Nucleus accumbens (tissue), 56 donors: ENCODE results near the gene NUDT22.

ENCODE experiments used
- DNase-seq, 56 donors: peaks; one replicate each; lab custom pipeline; 2025; lab: John Stamatoyannopoulos, UW

Gene NUDT22

DNA sequence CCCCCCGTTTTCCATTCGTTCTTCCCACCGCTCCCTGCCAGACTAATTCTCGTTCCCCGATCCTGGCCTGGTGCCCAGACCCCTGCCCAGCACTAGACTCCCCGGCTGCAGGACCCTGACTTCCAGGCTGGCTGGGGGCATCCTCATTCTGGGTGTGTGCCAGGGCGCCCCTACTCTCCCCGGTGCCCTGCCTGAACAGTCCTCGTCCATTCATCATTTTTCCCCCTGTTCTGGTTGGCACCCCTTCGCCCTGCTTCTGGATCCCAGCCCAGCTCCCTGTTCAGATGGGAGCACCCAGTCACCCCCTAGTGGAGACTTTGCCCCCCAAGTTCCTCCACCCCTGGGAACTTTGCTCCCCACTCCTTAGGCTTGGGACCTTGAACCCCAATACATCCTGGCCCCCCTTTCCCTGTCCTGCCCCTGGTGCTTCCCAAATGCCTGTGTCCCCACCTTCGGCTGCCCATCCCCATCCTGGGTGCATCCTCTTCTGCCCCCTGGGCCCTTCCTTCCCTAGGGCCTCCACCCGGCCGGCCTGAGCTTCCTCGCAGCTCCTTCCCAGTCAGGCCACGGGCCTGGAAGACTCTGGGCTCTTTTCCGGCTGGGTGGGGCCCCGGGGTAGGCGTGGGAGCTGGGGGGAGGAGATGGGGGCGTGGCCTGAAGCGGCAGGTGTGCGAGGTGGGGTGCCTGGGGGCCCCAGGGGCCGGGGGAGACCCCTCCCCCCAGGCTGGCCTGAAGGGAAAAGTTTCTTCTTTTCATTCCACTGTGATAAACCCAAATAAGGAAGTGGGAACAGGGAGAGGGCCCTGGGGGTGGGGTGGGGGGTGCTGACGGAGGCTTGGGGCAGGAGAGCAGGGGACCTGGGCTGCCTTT, 26.2 kb downstream of the NUDT22 start:
- DNase-seq, result peak in 4 of 56 donors; percentile 21 to 26 (median 24)

DNA sequence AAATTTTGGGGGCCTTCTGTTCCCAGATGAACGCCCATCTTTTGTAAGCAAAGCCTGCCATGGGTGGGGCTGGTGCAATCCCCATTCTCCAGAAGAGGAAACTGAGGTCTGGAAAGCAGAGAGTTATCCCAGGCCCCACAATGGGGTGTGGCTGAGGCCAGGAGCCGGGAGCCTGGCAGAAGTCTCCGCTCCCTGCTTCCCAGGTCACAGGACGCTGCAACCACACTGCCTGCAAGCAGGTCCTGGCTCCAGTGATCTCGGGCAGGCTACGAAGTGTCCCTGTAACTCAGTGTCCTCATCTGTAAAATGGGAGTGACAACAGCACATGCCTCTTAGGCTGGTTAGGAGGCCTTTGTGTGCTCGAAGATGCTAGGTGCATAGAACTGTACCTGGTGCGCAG, 27.0 kb downstream of the NUDT22 start:
- DNase-seq, result no peak

DNA sequence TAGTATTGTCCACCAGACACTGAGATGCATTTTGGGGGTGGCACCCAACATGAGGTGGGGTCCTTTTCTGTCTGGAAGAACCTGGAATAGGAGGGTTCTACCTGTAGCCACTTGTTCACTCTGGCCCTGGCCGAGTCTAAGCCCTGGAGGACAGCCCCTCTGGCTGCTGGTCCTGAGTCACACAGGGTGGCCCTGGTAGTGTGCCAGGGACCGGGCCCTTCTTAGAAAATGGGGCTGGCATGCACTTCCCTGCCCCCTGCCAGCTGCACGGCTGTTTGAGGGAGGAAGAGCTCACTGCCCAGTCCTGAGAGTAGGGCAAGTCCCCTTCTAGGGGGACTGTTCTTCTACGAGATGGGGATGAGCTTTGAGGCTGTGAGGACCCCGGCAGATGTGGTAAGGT, 27.4 kb downstream of the NUDT22 start:
- DNase-seq, result peak in 32 of 56 donors; percentile 10 to 76 (median 38)

GRCh38 chr11:64254326-64254725, 28.3 kb downstream of the NUDT22 start:
- DNase-seq, result no peak

GRCh38 chr11:64255135-64256128, 29.4 kb downstream of the NUDT22 start:
- DNase-seq, result no peak

DNA sequence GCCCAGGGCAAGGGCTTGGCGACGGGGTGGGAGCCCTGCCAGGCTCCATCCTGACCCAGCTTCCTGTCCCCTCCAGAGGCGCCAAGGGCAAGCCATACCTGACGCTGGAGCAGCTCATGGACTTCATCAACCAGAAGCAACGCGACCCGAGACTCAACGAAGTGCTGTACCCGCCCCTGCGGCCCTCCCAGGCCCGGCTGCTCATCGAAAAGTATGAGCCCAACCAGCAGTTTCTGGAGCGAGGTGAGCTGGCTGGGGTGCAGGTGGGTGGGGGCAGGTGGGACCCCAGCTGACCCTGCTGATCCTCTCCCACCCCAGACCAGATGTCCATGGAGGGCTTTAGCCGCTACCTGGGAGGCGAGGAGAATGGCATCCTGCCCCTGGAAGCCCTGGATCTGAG, 30.2 kb downstream of the NUDT22 start:
- no peak for DNase-seq

GRCh38 chr11:64258356-64258755, 32.3 kb downstream of the NUDT22 start:
- no peak for DNase-seq

DNA sequence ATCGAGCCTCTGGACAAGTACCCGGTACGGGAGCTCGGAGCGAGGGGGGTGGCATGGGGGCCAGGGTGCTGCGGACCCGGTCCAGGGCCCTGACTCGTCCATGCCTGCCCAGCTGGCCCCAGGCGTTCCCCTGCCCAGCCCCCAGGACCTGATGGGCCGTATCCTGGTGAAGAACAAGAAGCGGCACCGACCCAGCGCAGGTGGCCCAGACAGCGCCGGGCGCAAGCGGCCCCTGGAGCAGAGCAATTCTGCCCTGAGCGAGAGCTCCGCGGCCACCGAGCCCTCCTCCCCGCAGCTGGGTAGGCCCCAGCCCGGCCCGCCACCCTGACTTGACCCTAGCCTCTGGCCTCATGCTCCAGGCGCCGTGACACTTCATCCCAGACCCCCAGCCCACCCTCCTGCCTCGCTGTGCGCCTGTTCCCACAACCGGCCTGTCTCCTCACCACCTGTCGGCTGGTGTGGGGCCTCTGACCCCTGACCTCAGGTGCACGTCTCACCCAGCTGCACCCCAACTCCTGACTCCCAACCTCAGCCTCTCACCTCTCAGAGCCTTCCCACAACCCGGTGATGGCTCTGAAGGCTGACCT, 33.0 kb downstream of the NUDT22 start:
- no peak for DNase-seq

DNA sequence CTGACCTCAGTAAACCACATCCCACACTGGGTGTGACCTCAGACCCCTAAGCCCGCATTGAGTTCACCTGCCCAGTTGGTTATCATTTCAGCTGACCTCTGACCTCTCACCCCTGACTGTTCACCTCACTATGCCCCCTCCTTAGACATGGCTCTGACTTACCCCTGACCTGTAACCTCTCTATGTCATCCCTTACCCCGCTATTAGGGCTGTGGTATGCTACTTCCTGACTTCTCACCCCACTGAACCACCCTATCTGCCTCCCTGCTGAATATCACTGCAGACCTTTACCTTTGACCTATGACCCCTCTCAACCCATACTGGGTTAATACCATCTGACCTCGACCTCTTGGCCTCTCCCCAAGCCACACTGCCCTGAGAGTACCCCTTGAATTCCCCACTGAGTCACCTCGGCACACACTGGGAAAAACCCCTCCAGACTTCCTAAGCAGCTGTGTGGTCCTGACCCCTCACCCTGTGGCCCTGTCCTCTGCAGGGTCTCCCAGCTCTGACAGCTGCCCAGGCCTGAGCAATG, 33.5 kb downstream of the NUDT22 start:
- no peak for DNase-seq

DNA sequence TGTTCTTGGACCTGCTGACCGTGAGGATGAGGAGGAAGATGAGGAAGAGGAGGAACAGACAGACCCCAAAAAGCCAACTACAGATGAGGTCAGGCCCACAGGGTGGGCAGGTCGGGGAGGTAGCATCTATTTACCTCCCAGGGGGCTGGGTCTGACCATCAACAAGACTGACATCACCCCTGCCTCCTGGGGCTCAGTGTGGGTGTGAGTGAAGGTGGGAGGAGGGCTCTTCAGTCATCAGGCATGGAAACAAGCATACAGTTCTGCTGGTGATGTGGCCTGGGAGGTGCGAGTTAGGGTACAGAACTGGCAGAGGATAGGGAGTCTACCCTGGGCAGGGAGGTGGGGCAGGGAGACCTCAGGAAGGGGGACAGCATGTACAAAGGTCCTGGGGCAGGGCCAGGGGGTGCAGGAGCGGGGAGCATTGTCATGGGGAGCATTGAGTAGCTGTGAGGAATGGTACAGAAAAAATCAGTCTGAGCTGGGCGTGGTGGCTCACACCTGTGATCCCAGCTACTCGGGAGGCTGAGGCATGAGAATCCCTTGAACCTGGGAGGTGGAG, 34.2 kb downstream of the NUDT22 start:
- DNase-seq, result no peak

GRCh38 chr11:64261556-64262080, 35.5 kb downstream of the NUDT22 start:
- DNase-seq, result no peak

DNA sequence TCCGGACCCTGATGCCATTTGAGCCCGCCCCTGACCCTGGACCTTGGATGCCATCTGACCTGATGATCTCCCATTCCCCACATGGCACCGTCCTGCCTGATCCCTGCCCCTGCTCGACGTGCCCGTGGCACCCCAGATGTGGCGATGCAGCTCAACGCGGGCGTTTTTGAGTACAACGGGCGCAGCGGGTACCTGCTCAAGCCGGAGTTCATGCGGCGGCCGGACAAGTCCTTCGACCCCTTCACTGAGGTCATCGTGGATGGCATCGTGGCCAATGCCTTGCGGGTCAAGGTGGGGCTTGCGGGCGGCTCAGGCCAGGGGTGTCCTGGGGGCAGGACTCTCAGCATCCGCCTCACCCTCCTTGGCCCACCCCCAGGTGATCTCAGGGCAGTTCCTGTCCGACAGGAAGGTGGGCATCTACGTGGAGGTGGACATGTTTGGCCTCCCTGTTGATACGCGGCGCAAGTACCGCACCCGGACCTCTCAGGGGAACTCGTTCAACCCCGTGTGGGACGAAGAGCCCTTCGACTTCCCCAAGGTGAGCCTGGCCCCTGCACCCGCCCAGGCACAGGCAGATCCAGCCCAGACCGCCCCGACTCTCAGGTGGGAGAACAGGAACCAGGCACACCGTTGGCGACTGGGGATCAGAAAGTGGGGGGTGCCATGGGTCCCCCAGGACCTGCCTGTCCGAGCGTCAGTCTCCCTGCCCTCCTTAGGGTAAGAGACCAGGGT, 36.4 kb downstream of the NUDT22 start:
- DNase-seq, result no peak

DNA sequence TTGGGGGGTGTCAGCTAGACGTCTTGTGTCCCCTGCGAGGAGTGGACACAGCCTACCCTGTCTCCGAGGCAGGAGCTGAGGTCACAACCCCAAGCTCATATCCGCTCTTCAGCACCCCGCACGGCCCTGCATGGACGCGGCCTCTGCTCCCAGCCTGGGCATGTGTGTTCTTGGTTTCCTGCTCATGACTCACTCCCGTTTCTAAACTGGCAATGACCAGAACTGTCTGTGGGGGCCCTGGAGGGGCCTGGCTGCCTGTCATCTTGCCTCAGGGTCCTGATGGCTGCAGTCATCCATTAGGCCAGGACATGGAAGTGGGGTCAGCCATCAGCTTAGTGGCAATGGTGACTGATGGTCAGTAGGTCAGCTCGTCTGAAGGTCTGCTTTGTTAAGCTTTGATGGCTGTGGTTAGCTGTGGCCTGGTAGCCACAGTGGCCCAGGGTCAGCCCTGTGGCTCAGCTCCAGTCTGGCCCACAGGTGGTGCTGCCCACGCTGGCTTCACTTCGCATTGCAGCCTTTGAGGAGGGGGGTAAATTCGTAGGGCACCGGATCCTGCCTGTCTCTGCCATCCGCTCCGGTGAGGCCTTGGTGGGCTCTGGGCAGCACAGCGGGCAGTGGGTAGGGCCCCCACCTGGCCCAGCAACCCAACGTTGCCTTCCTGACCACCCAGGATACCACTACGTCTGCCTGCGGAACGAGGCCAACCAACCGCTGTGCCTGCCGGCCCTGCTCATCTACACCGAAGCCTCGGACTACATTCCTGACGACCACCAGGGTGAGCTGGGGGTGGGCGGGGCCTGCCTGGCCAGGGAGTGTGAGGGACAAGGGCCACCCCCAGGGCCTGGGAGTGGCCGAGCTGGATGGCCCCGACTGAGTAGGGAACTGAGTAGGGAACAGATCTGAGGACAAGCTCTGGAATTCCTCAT, 37.2 kb downstream of the NUDT22 start:
- no peak for DNase-seq

DNA sequence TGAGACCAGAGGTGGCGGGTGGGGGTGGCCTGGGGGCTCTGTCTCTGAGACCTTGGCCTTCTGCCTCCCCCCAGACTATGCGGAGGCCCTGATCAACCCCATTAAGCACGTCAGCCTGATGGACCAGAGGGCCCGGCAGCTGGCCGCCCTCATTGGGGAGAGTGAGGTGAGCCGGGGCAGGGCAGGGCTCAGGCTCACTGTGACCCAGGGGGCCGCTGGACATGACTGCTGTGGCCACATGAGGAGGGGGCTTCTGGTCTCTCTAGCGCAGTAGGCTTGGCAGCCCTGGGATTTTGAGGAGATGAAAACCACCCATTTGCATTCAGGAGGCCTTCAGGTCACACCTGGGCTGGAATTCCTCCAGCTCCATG, 37.9 kb downstream of the NUDT22 start:
- no peak for DNase-seq

GRCh38 chr11:64264371-64264852, 38.3 kb downstream of the NUDT22 start:
- no peak for DNase-seq

- no peak for DNase-seq
Observed at GRCh38 chr11:64265176-64266160, 39.4 kb downstream of the NUDT22 start.

GRCh38 chr11:64266339-64266738, 40.3 kb downstream of the NUDT22 start:
- no peak for DNase-seq
